Stimulated activated naive CD4-positive, alpha-beta T cell treated with Interleukin-2 at 50 U/mL for 16 hours (primary cell): Measurements from ENCODE around the gene SCN2A.

Source experiments
- DNase-seq: peaks from one replicate; lab custom pipeline; 2025; lab: John Stamatoyannopoulos, UW

SCN2A gene

DNA sequence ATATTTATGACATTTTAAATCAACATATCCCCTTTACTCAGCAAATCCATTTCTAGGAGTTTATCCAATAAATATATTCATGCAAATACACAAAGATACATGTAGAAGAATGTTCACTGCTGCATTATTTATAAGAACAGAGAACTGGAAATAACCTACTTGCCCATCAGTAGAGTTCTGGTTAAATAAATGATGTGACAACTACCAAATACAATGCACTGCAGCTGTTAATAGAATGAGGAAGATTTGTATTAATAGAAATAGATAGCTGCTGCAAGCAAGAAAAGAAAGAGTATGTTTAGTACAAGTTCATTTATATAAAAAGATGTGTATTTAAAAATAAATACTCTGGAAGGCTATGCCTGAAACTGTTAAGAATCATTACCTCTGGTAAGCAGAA lies 181.0 kb downstream of the SCN2A start:
- DNase-seq, result no peak

GRCh38 chr2:165423081-165423480 lies 183.9 kb downstream of the SCN2A start:
- DNase-seq, result no peak

GRCh38 chr2:165425556-165425955 lies 186.3 kb downstream of the SCN2A start:
- no peak for DNase-seq

DNA sequence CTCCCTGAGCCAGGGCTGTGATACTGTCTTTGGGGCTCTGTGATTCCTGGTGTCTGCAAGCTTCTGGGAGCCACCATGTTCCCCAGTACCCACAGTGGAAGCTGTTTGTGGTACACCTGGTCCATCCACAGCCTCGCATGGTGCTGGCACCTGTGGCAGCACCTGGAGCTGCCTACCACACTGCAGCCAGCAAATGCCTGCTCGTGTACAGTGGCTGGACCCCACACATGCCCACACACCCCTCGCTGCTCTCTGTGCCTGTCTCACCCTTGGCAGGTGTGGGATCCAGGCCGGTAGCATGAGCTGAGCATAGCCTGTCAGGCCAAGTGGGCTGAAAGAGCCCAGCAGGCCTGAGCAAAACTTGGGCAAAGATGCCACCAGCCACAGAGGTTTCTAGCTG lies 188.5 kb downstream of the SCN2A start:
- no peak for DNase-seq

DNA sequence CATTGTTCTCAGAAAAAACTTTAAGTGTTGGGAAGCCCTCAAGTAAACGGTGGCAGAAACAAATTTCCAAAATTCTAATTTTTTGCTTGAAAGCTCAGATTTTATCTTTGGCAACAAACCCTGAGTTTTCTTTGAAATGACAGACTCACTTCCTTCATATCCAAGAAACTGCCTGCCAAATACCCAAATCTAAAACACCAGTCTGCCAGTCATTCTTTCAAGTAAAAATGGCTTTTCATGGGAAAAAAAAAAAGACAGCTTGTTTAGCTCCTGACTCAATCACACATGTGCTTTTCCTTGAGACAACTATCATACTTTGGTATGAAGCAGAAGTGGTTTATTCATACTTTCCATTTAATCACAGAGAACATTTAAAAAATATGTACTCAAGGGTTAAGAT lies 189.7 kb downstream of the SCN2A start:
- DNase-seq, result no peak

GRCh38 chr2:165431014-165431413 lies 191.8 kb downstream of the SCN2A start:
- DNase-seq, result no peak

DNA sequence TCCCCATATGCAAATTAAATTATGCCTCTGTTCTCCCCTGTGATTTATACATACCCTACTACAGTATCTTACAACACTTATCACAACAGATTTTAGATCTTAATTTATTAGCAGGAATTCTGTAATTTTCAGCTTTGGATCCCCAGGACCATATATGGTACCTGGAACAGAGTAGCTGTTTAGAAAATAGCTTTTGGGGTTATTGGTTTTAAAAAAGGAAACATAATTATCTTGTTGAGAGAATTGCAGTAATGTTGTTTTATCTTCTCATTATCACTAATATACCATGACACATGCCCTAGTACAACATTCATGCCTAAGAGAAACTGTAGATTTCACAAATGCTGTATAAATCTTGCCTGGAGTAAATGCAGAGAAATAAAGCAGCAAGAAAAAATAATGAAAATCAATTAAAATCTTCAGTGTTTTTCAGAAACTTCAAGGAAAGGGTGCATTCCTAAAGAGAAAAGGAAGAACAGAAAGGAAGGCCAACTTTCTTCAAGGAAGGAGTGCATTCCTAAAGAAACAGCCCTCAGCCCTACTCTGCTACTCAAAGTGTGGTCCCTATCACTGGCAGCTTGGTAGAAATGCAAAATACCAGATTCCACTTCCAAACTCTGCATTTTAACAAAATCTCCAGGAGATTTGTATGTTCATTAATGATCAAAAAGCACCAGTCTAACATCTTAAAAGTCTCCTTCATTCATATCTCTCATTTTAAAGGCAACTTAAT lies 193.2 kb downstream of the SCN2A start:
- DNase-seq, result no peak

- DNase-seq, result no peak
Observed at GRCh38 chr2:165434865-165435496, 195.8 kb downstream of the SCN2A start.

DNA sequence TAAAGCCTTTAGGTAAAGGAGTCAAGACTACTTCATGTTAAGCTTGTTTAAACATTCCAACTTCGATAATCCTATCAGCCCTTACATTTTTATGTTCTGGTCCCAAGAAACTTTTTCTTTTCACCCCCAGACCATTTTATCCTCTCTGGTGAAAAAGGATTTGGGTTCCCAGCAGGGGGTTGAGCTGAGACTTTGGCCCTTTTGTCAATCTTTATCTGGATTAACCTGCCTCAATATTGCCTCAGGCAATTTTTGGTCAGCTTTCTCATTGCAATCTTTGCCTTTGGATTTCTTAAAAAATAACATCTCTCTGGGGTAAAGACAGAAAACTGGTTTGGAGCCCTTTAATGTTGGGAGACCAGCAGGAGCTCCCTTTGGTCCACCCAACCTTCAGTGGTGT lies 196.4 kb downstream of the SCN2A start:
- no peak for DNase-seq

- DNase-seq, result no peak
Observed at GRCh38 chr2:165436559-165436958, 197.3 kb downstream of the SCN2A start.

DNA sequence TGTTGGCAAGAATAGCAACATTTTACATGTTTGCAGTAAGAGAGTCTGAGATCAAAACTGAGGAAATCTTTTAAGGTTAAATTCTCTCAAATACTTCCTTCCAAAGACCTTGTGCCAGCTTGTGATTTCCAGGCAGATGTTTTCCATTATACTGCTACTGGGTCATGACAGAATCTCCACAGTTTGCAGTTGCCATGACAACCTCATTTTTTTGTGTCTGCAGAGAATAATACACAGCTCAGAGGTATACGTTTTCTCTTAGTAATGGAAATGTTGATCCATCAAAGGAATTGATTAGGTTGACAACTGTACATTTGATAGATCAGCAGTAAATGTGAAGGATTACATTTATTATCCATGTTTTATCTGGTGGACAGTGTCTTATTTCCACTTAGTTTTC lies 201.2 kb downstream of the SCN2A start:
- no peak for DNase-seq
